GM15510 (cell line): ENCODE measurements around the gene TRAPPC12.

ENCODE experiments used
- POLR2A ChIP-seq: IDR thresholded peaks from 3 replicates; pipeline ENCODE4 v1.6.1; 2011; ENCODE audit warnings: borderline replicate concordance; ENCODE audit not compliant: insufficient read length; ENCODE audit errors: extremely low read depth

TRAPPC12 gene

DNA sequence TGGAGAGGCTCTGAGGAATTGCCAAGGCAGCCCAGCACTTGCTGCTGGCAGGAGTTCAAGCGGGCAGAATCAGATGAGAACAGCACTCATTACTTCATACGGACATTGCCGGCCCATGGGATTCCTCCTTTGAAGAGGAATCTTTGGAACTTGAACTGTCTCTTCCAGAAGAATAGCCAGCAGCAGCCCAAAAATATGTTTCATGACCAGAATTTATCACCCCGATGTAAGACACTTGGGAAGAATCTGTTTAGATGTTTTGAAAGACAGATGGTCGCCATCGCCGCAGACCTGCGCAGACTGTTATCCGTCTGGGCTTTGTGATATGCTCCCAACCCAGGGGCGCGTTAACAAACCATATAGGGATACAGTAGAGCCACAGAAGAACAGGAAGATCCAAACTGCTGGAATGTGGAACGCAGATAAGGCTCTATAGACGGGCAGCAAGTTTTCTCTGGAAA, 143.5 kb downstream of the TRAPPC12 start:
- TF ChIP-seq POLR2A = no peak

DNA sequence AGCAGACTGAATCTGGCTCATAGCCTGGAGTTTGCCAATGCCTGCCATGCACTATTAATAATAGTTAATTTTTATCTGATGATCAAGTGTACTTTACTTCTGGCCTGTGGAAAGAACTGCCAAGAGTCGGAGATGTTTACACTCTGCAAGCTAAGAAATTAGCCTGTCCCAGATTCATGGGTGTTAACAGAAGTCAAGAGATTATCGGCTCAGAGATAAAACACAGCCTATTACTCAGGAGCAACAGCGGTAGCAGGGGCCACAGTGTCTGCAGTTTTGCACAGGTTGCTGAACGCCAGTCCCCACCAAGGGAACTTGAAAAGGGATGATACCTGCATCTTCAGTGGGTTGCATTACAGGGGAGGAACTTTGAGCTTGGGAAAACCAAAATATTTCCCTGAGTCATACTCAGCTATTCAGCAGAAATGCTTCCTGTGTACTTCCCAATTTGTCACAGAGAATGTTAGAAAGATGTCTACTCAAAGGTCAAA, 144.1 kb downstream of the TRAPPC12 start:
- no peak for TF ChIP-seq POLR2A

DNA sequence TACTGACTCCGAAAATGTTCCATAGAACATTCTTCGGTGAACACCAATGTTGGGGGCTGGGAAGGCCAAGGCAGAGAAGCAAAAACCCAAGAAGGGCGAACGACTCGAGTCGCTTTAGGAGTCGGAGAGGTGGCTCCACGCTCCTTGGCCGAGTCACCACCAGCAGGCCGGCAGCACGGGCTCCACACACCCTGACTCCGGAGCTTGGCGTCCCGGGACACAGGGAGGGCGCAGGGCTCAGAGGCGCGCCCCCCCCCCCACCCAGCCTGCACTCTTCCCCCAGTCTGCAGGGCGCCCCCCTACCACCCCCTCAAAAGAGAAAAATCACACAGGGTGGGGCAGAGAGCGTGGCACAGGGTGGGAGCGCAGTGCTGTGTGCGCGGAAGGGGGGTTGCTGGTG, 147.4 kb downstream of the TRAPPC12 start:
- no peak for TF ChIP-seq POLR2A

DNA sequence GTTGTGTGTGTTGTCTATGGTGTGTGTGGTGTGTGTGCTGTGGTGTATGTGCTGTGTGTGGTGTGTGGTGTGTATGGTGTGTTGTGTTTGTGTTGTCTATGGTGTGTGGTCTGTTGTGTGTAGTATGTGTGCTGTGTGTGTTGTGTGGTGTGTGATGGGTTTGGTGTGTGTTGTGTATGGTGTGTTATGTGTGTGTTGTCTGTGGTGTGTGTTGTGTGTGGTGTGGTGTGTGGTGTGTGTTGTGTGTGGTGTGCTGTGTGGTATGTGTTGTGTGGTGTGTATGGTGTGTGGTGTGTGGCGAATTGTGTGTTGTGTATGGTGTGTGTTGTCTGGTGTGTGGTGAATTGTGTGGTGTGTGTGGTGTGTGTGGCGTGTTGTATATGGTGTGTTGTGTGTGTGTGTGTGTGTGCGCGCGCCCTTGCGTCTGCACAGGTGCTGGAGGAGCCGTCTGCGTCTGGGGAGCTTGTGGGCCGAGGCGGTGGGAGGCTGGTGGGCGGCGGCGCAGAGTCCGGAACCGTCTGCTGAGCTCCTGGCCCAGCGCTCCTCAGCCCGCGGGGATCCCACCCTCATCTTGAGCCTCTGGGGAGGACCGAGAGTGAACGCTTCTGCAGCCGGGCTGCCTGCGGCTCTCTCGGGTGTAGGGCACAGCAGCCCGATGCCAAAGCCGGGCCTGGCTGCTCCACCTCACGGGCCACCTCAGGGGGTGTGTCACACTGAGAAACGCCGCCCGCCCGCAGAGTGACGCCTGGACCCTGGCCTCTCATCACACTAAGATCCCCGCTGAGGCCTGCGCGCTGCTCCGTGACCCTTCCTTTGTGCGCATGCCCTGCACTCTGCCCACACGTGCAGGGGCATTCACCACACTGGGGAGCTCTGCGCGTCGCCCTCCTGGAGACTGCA, 148.6 kb downstream of the TRAPPC12 start:
- TF ChIP-seq POLR2A = no peak
